ENCODE results near the gene ANTXRL. TPM values are rescaled to one million over a fixed set of nuclear protein-coding genes. Genes with fewer than 3 reads are reported as not detected.
"Not testable (repeated sequence)": the region's sequence is repeated elsewhere in the genome, so short reads cannot be mapped to it uniquely, and the experiment has no call there.

The ANTXRL gene
- total RNA-seq, 1 donor from 2014 or later, result not detected

DNA sequence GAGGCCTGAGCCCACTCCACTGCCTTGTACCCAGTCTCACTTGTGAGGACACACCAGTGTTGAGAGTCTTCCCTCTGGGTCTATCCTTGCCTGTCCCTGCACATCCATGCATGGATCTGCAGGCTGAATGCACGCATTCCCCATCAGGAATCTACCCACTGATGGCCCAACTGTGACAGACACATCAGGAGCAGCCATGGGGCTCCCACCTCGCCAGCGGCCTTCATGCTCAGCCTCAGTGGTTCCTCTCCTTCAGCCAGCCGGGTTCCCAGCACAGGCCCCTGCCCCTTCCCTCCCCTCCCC lies 21.3 kb downstream of the ANTXRL start:
- no peak for DNase-seq

DNA sequence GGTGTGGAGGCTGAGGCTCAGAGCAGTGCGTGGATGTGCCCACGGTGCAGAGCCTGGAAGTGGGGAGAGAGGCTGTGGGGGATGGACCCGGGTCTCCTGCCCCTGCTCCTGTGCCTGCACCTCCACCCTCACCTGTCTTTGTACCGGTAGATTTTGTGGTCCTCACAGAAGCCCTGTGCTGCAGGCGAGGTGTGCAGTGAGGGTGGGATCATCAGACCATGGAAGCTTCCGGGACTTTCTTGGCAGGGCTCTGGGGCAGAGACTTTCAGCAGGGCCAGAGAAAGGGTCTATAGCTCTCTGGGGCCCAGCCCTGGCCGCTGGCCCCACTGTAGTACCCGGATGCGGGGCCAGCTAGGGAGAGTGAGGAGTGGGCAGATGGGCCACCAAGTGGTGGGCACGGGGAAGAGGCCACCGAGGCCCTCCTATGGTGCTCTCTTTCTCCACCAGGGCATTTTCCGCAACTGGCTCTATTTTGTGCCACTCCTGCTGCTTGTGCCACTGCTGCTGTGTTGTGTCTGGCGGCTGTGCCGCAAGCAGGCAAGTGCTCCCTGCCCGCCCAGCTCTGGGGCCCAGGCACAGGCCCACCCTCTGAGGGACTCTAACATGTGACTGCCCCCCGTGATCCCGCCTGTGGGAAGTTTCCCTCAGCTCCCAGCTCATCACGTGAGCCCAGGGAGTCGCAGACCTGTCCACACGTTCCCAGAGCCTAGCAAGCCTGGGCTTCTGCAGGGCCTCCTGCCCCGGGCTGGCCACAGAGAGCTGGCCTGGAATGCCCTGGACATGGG lies 22.1 kb downstream of the ANTXRL start:
- DNase-seq, result no peak

DNA sequence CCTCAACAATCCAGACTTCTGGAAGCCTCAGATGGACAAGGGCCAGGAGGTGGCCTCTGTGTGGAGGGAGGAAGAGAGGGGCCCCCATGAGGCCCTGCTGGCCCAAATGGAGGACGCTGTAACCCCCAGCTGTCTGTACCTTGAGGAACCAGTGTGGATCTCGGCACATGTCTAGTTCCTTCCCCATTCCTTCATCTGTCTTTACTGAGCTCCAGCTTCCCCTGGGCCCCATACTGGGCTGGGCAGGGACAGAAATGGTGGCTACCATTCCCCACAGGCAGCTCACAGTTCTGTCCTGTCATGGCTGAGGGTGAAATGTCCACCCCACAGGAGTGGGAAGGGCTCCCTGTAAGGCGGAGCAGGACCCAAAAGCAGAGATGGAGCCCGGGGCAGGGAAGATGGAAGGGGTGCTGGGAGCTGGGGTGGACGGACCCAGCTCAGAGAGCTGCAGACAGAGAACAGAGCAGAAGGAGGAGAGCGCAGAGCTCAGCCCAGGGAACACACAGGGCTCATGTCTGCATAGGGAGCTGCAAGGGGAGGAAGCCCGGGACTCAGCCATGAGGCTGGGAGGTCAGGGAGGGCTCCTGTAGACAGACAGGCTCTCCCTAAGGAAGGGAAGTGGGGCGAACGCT lies 22.8 kb downstream of the ANTXRL start:
- DNase-seq, result no peak

DNA sequence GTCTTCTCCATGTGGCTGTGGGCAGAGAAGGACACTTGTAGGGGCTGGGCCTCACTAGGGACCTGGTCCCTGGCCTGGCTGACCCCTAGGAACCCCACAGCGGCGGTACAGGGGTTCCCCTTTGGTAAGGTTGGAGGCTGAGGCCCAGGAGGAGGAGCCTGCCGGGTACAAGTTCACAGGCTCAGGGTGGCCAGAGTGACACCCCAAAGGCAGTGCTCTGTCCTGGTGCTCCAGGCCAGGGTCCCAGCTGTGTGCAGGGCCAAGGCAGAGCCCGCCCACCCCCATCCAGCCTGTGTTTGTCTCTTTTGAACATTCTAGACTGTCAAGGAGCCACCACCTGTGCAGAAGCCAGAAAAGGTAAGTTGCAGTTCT lies 23.3 kb downstream of the ANTXRL start:
- DNase-seq, result no peak

DNA sequence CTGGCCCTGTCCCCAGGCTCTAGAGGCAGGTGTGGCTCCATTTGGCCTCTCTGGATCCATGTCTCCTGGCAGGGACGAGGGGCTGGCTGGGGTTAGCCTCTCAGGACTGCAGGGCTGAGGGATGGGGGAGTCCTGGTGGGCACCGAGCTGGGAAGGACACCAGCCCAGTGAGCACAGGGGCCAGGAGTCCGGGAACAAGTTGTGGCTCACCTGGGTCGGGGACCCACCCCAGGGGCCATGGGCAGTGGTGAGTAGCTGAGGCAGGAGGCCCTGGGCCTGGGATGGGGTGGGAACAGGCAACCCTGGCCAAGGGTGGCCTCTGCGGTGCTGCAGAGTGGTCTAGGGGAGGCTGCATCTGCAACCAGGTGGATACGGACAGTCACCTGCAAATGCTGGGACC lies 24.1 kb downstream of the ANTXRL start:
- no peak for DNase-seq

DNA sequence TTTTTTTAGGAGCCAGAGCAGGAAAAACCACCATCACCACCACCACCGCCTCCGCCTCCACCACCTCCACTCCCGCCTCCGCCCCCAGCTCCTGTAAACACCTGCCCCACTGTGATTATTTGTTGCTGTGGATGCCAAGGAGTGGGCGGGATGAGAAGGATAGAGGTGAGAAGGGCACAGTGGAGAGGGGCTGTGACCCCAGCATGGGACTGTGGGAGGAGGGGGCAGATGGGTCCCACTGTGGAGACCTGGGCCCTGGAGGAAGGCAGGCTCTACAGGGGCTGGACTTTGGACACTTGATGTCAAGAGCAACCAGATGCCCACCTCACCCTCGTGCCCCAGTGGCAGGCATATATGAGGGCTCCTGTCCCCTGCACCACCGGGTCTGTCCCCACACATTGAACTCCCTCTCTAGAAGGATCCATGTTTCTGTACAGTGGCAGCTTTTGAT lies 24.7 kb downstream of the ANTXRL start:
- no peak for DNase-seq

DNA sequence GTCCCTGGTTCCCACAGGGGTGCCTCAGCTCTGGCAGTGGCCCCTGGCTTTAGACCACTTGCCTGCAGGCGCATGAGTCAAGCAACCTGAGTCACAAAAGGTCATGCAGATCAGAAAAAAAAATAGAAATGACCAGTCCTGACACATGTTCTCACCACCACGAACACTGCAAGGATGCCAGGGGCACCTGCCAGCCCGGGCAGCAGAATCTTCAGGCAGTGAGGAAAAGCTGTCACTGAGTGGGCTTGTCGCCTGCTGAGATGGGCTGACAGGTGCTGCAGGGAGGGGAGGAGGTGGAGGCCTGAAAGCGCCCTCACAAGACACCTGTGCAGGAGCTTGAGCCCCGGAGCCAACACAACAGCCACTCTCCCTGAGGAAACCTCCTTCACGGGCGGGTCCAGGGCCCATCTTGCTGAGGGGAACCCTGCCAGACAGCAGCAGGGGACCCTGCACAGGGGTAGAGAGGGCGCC lies 25.2 kb downstream of the ANTXRL start:
- not testable (repeated sequence) for DNase-seq

DNA sequence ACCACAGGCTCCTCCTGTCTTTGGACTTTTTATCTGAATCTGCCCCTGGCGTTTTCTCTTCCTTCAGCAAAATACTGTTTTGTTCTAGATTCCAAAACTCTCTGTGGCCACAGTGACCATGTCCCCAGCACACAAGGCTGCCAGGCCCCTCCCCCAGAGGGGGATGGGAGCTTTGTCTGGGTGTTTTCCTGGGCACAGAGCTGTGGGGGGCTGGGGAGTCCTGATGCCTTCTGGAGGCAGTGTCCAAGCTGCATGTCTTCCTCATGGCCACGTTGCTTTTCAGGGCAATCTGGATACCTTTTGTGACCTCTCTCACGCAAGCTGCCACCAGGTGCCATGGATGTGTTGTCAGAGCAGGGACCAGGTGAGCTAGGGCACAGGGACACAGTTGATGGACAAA lies 26.2 kb downstream of the ANTXRL start:
- no peak for DNase-seq

DNA sequence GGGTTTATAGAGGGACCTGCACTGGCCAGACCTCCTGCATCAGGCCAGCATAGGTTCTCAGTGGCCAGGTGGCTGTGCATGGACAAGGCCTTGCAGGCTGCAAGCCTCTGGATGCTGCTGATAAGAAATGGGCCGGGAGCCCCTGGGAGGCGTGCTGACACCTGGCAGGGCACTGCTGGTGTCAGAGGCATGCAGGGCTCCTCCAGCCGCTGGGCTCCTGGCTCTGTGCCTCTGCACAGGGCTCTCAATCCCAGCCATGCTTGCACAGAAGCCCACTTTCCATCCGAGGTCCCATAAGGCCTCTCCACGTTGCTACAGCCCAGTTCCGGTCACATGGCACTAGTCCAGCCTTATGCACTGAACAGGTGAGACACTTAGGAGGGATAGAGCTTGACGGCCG lies 27.3 kb downstream of the ANTXRL start:
- DNase-seq, result no peak

DNA sequence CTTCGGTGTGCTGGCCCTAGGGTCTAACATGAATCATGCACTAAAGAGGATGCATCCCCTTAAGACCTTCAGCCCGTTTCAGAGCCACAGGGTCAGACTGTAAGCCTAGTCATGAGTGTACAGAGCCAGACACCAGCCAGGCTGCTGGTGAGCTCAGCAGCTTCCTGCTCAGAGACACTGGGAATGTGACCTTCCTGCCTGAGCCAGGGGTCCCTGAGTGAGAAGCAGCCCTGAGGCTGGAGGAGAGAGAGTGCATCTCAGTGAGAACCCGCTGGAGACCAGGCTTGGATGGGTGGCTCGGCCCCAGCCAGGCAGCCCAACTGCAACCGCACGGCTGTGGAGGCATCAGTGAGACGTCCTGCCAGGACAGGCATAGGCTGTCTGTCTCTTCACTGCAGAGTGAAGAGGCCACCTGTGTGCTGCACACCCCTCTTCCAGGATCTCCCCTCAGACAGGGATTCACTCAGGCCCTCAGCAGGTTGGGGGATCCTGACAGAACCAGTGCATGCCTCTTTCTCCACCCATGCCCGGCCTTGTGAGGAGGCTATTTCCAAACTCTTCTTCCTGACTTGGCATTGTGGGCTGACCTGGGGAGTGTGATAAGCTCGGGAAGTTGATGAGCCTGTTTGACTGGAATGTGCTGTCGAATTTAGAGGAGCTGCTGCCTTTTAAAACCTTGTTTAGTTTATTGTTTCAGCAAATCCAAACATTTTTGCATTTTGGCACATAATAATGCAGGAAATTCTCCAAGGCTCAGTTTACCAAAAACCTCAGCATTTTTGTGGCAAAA lies 28.5 kb downstream of the ANTXRL start:
- DNase-seq, result not testable (repeated sequence)

DNA sequence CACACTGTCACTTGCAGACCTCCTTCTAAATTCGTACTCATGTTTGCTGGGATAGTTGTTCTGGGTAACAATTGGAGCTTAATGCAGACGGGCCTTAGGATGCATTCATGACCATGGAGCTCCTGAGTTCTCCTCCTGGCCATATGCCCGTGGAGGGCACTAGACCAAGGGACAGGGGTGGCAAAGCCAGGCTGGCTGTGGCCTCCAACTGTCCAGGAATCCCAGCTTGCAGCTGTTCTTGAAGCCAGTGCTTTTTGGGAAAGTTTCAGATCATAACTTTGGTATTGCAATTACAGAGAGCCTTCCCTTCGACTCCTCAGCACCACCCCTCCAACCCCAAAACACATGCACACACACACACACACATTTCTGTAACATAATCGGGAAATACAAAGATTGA lies 30.6 kb downstream of the ANTXRL start:
- peak; percentile 51 for DNase-seq

DNA sequence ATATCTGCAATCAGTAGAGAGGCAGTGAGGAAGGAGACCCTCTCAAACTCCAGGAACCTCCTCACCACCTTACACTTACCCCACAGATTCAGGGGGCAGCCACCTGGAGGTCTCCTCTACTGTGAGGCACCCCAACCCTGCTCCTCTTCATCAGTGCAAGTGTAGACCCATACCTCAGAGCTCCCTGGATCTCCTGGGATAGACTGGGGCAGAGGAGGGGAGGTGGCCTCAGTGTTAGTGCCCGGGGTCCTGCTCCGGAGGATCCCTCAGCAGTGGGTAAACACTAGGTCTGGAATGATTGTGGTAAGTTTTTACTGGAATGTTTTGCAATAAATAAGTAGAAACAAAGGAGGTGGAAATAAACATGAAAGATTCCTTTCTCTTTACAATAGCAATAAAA lies 31.1 kb downstream of the ANTXRL start:
- DNase-seq, result no peak

DNA sequence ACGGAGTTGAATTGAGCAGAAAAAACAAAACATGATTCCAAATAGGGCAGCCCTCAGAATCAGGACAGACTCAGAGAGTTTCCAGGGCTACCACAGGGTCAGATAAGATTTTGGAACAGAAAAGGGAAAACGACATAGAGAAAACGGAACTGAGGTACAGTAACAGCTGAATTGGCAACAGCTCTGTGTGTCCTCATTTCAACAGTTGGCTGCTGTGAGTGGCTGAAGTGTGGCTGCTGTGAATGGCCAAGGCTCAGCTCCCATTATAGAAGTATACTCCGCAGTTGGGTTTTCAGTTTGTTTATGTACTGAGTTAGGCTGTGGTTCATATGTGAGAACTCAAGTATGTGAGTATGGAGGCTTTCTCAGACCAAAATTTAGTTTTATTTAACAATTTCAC lies 32.0 kb downstream of the ANTXRL start:
- DNase-seq, result peak; percentile 82

DNA sequence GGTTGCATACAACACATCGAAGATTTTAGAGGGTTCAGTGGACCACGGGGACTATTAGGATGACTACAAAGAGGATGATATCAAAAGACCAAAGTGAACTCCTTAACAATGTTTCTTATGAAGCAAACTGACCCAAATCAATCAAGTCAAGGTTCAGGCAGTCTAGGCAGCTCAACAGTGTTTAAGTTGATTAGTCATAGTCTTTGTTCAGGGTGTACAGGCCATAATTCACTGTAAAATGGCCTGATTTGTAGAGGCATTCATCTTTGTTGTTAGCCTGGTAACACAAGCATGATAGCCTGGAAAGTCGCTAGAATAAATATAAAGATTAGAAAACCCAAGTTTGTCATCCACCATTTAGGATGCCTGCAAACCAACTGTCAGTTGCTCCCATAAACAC lies 32.6 kb downstream of the ANTXRL start:
- no peak for DNase-seq

DNA sequence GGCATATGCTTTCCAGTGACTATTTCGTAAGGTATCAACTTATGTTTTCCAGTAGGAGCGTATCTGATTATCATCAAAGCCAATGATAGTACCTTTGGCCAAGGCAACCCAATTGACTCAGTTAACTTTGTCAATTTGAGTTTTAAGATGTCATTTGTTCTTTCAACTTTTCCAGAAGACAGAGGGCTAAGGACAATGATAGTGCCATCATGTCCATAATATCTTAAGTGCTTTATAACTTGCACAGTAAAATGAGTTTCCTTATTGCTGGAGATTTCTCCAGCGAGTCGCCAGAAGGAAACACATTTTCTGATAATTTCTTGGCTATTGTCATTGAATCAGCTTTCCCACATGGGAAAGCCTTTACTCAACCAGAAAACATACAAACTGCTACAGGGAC lies 35.0 kb downstream of the ANTXRL start:
- no peak for DNase-seq

DNA sequence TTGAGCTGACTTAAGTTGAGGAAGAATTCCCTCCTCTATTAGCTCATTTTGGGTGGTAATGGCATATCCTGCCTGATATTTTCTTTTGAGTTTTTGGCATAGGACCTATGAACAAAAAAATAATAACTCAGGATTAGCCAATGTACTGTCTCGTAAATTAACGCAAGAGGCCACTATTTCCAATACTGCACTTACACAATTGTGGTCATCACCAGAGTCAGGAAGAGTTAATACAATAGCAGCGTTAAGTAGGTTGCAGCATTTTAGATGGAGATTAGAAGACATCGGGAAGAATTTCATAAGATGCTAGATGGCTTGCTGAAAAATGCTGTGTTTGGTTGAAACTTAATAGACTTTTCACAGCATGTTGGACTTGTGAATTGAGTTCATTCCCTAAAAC lies 36.4 kb downstream of the ANTXRL start:
- no peak for DNase-seq

DNA sequence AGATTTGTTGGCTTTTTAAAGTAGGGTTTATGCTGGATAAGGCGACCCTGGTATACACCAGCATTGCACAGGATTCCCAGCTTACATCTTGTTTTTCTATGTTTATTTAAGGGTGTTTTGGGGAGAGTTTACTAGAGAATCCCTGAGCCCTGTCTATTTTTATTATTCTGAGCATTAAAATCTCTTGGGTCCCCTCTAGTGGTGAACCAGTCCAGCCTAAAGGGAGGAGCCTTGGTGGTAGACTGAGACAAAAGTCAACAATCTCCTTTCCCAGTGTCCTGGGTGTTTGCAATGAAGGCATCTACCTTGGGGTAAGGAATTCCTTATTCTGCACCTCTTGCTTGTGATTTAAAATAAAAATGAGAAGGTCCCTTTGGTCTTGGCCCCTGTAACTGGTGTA lies 38.2 kb downstream of the ANTXRL start:
- DNase-seq, result no peak

DNA sequence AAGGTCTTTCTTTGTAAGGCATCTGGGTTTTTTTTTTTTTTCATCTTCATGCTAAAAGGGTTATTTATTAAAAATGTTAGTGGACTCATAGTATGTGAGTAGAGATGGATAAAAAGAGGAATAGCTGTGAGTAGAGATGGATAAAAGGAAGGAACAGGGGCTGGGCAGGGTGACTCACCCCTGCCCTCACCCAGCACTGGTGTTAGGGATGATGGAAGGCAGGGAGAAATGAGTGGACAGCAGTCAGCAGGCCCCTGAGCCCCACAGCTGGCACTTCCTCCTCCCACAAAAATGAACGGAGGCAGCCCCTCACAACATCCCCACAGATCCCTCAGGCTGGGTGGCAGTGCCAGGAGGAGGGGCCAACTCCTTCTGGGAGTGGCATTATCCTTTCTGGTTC lies 39.3 kb downstream of the ANTXRL start:
- no peak for DNase-seq

DNA sequence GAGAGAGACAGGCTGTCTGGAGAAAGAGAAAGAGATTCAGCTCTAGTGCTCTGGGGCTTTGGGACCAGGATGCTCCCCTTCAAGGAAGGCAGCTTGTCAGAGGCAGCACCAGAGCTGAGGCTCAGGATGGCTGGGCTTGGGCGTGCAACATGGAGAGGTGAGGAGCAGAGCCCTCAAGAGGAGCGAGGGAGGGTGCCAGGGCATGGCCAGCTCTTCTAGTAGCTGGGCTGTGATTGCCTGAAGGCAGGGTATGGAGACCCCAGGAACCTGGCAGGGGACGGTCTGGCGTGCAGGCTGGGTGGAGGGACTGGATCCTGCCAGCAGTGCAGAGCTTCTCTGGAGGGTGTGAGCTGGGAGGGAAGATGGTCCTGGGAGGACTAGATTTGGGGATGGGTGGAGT lies 40.2 kb downstream of the ANTXRL start:
- DNase-seq, result no peak

DNA sequence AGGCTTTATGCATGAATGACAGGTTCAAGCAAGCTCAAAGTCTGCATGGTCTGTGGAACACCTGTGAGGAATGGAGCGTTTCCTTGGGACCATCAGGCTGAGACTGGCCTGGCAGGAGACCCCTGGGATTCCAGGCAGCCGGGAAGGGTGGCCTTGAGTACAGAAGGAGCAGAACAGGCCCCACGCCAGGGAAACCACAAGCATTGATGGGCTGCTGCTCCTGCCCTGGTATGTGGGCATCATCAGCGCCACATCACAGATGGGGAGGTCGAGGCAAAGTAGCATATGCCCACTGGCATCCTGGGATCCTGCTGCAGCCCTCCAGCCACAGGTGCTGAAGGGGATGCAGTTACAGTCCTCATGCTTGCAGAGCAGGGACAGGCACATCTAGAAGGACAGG lies 40.9 kb downstream of the ANTXRL start:
- no peak for DNase-seq

DNA sequence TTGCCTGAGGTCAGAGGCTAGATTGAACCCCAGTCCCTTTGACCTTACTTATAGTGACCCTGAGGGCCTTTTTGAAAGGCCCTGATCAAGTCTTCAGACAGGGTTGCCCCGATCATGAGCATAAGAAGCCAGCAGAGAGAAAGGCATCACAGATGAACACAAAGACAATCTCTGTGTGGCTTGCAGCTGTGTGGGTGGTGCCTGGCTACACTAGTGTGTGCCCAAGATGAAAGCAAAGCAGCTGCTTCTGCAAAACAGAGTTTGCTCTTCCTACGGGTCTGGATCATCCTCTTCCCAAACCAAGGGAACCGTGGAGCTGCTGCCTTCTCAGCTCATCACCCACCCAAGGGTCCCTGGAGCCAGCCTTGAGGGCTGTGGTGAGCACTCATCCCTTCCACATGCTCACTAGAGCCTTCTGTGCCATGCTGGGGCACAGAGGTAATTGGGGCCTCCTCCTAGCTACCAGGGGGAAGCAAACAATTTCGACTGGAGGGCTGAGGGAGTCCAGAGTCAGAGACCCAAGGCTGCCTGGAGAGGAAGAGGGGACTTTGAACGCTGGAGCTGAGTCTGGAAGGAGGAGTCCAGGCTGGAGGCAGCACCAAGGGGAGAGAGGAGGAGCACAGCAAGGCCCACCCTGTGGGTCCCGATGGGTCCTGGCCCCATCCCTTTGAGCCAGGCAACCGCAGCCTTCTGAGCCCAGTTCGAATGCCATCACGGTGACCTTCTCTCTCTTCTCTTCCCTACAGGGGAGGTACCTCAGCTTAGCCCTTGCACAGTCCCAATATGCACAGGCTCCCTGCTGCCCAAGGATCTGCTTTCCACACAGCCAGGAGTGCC lies 42.3 kb downstream of the ANTXRL start:
- peak; percentile 66 for DNase-seq

DNA sequence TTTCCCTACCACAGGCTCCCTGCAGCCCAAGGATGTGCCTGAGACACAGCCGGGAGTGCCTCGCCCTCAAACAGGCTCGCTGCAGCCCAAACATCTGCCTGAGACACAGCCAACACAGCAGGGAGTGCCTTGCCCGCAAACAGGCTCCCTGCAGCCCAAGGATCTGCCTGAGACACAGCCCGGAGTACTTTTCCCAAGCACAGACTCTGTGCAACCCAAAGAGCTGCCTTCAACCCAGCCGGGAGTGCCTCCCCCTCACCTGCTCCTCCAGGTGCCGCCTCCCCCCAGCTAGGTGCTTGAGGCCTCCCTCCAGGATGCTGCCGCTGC lies 42.9 kb downstream of the ANTXRL start:
- DNase-seq, result no peak

DNA sequence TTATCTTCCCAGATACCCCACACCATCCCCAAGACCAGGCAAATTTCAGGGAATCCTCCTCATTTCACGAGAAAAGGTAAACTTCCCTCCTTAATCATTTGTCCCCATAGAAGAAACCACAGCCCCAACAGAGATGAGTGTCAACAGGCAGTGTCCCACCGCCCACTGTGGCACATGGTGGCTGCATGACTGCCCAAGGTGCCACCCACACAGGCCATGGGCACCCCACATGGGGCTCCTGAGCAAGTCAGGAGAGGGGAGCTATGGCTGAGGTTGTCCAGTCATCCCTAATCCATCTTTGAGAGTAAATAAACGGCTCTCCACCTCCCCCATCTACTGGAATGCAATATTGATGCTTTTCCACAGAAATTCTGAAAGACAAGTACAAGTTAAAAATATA lies 44.1 kb downstream of the ANTXRL start:
- no peak for DNase-seq

All from tongue (tissue), 2 donors.